ENCODE results near the gene KYAT1.

DNA sequence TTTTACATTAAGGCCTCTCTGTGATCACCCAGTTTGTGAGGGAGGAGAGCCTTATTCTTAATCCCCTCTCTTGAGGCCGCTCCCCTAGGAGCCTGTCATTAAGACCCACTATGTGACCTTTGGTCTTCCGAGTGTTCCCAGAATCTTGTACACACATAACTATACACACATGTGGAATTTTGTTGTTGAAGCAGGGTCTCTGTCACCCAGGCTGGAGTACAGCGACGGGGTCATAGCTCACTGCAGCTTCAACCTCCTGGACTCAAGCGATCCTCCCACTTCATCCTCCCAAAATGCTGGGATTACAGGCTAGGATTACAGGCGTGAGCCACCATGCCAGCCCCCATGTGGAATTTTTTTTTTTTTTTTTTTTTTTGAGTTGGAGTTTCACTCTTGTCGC is 24.2 kb upstream of the KYAT1 start:
- TF ChIP-seq, protein P1, sequence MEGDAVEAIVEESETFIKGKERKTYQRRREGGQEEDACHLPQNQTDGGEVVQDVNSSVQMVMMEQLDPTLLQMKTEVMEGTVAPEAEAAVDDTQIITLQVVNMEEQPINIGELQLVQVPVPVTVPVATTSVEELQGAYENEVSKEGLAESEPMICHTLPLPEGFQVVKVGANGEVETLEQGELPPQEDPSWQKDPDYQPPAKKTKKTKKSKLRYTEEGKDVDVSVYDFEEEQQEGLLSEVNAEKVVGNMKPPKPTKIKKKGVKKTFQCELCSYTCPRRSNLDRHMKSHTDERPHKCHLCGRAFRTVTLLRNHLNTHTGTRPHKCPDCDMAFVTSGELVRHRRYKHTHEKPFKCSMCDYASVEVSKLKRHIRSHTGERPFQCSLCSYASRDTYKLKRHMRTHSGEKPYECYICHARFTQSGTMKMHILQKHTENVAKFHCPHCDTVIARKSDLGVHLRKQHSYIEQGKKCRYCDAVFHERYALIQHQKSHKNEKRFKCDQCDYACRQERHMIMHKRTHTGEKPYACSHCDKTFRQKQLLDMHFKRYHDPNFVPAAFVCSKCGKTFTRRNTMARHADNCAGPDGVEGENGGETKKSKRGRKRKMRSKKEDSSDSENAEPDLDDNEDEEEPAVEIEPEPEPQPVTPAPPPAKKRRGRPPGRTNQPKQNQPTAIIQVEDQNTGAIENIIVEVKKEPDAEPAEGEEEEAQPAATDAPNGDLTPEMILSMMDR (IDR thresholded peaks at IDR 0.05), result no peak
- TF ChIP-seq POLR2A (IDR thresholded peaks at IDR 0.05), result no peak
